NCI-H146 treated with DMSO at 0.1 percent for 48 hours (cell line): ENCODE data around the gene SPPL2A.

ENCODE experiments used
- DNase-seq: peaks from one replicate; lab custom pipeline; 2025; ENCODE audit not compliant: unreplicated experiment; lab: John Stamatoyannopoulos, UW

SPPL2A gene

GRCh38 chr15:50687302-50687902 lies 78.1 kb downstream of the SPPL2A start:
- DNase-seq = no peak

DNA sequence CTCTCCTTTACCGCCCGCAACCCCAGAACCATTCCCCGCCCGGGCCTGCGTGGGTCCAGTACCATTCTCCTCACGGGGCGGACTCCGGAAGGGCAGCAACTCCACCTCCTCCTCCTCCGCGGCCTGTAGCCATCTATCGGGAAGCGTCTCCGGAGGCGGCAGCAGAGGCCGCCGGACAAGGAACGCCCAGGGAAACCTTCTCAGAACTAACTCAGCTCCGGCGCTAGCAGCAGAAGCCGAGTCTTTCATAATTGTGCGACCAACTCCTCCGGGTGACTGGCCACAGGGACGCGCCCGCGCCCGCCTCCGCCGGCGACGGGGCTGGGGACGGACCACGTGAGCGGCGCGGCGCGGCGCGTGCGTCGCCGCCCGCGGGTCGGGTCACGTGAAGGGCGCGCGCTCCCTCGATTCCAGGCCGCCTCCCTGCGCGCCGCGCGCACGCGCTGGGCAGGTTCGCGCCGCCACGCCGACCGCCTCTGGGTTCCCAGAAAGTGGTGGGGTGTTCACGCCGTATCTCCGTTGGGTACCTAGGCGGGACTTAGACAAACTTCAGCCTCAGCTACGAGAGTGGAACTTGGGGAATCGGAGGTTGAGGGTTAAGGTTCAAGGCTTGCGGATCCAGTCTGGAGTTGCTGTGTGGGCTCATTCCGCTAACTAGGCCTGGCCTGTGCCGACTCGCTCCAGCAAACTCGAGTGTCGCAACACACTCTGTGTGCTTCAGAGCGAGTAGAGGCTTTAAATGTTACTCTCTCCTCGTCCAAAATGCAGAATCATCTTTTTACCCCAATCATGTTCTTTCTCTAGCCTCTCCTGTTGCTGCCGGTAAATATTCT lies 78.8 kb downstream of the SPPL2A start, which contains the start of gene TRPM7:
TRPM7 (minus strand) TSS at position 329 of the 833 bp plus-strand sequence; CDS start at position 65, 264 bp downstream.
- peak; percentile 37 for DNase-seq

GRCh38 chr15:50685976-50686468 lies 79.5 kb downstream of the SPPL2A start:
- peak; percentile 17 for DNase-seq

- no peak for DNase-seq
Observed at GRCh38 chr15:50685191-50685975, 80.1 kb downstream of the SPPL2A start.

DNA sequence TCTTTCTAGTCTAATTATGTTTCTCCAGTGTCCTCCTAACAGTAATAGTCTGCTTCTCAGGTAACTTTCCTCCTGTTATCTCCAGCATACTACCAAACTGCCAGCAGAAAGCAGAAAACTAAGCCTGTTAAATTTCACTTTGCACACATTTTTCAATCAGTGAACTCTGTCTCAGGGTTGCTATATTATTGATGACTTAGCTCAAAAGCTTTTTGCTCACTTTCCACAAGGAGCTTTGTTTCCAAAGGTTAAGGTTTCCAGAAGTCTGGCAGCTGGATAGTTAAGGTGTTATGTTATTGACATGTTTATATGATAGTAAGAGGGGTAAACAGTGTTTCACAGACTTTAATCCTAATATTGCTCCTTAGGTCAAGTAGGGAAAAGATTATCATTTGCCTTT lies 84.0 kb downstream of the SPPL2A start:
- no peak for DNase-seq

GRCh38 chr15:50676799-50677483 lies 88.6 kb downstream of the SPPL2A start:
- no peak for DNase-seq

- no peak for DNase-seq
Observed at GRCh38 chr15:50675535-50676144, 89.9 kb downstream of the SPPL2A start.

DNA sequence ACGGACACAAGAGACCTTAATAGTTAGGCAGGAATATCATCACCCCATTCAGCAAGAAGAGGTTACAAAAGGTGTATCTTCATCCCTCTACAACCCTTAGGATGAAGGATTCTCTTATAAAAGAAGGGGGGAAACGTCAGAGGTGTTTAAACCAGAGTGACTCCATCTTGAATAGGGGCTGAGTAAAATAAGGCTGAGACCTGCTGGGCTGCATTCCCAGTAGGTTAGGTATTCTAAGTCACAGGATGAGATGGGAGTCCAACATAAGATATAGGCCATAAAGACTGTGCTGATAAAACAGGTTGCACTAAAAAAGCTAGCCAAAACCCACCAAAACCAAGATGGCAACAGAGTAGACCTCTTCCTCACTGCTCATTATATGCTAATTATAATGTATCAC lies 95.4 kb downstream of the SPPL2A start:
- no peak for DNase-seq

DNA sequence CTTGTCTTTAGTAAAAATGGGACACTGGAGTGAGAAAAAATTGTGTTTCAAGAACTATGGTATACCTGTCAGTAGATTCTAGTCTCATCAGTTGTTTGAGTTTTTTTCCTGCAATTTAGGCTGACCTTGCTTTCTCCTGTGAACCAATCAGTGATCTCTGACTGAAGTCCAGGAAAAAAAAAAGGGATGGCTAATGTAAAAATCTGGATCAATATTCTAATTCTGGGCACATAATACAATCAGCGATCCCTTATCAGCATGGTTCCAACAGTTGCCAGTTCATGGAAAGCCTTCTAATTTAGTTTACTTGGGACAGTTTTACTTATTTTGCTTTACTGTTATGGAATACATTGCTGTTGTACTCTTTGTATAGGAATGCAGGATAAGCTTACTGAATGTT lies 95.9 kb downstream of the SPPL2A start:
- DNase-seq = no peak

- DNase-seq = no peak
Observed at GRCh38 chr15:50665938-50666337, 99.6 kb downstream of the SPPL2A start.

- DNase-seq = no peak
Observed at GRCh38 chr15:50655555-50655954, 110.0 kb downstream of the SPPL2A start.

GRCh38 chr15:50653156-50653743 lies 112.3 kb downstream of the SPPL2A start:
- DNase-seq = no peak

- no peak for DNase-seq
Observed at GRCh38 chr15:50652671-50653070, 112.8 kb downstream of the SPPL2A start.
